ENCODE data around the gene CRYGN.
A peak's percentile ranks its signal among the peaks of the same experiment; 100 is the strongest.

Gene CRYGN, protein sequence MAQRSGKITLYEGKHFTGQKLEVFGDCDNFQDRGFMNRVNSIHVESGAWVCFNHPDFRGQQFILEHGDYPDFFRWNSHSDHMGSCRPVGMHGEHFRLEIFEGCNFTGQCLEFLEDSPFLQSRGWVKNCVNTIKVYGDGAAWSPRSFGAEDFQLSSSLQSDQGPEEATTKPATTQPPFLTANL

GRCh38 chr7:151439855-151440798, at the start of gene CRYGN:
Gene CRYGN (minus strand): TSS chr7:151440141. CDS start chr7:151439917, 224 bp downstream.
- Mint-ChIP-seq H3K27ac (peak within 1 kb of the TSS; percentile 76), H3K9me3 (no peaks in the 10 kb centered on the region), H3K27me3 (no peaks in the 10 kb centered on the region), H3K4me1 (ENCODE audit: low read depth) (peaks cover 46% of the 10 kb centered on the region), H3K4me3 (peak within 1 kb of the TSS; percentile 58), H3K36me3 (ENCODE audit: low read depth) (no peaks in the 10 kb centered on the region)
- DNase-seq: peak; percentile 60

- H3K27me3 Mint-ChIP-seq: no peaks in the 10 kb centered on the region
- H3K9me3 Mint-ChIP-seq: no peaks in the 10 kb centered on the region
- DNase-seq: no peak
- peaks cover 33% of the 10 kb centered on the region for H3K4me1 Mint-ChIP-seq (ENCODE audit: low read depth)
- H3K4me3 Mint-ChIP-seq: no peak overlapping the region
- H3K27ac Mint-ChIP-seq: no peak overlapping the region
- H3K36me3 Mint-ChIP-seq (ENCODE audit: low read depth): peaks cover 68% of the 10 kb centered on the region
Observed at GRCh38 chr7:151489498-151489897, 49.6 kb upstream of the CRYGN start.

- Mint-ChIP-seq H3K4me3 (no peak overlapping the region), H3K27ac (no peak overlapping the region), H3K4me1 (ENCODE audit: low read depth) (peaks cover 26% of the 10 kb centered on the region), H3K36me3 (ENCODE audit: low read depth) (peaks cover 80% of the 10 kb centered on the region), H3K27me3 (no peaks in the 10 kb centered on the region), H3K9me3 (no peaks in the 10 kb centered on the region)
- no peak for DNase-seq
Observed at GRCh38 chr7:151488096-151488495, 48.2 kb upstream of the CRYGN start.

GRCh38 chr7:151487228-151487627, 47.3 kb upstream of the CRYGN start:
- H3K27me3 Mint-ChIP-seq: no peaks in the 10 kb centered on the region
- H3K4me3 Mint-ChIP-seq: no peak overlapping the region
- peaks cover 31% of the 10 kb centered on the region for H3K4me1 Mint-ChIP-seq (ENCODE audit: low read depth)
- no peak for DNase-seq
- no peaks in the 10 kb centered on the region for H3K9me3 Mint-ChIP-seq
- peaks cover 87% of the 10 kb centered on the region for H3K36me3 Mint-ChIP-seq (ENCODE audit: low read depth)
- H3K27ac Mint-ChIP-seq: no peak overlapping the region

- H3K27me3 Mint-ChIP-seq: no peaks in the 10 kb centered on the region
- no peak for DNase-seq
- H3K4me3 Mint-ChIP-seq: no peak overlapping the region
- H3K27ac Mint-ChIP-seq: no peak overlapping the region
- peaks cover 94% of the 10 kb centered on the region for H3K36me3 Mint-ChIP-seq (ENCODE audit: low read depth)
- H3K9me3 Mint-ChIP-seq: no peaks in the 10 kb centered on the region
- H3K4me1 Mint-ChIP-seq (ENCODE audit: low read depth): peaks cover 34% of the 10 kb centered on the region
Observed at GRCh38 chr7:151486074-151486473, 46.1 kb upstream of the CRYGN start.

- Mint-ChIP-seq H3K27me3 (no peaks in the 10 kb centered on the region), H3K27ac (peak overlapping the region; percentile 27), H3K36me3 (ENCODE audit: low read depth) (peaks cover 92% of the 10 kb centered on the region), H3K4me1 (ENCODE audit: low read depth) (peaks cover 34% of the 10 kb centered on the region), H3K4me3 (no peak overlapping the region), H3K9me3 (no peaks in the 10 kb centered on the region)
- DNase-seq: no peak
Observed at GRCh38 chr7:151484971-151485707, 45.2 kb upstream of the CRYGN start.

- peaks cover 89% of the 10 kb centered on the region for H3K36me3 Mint-ChIP-seq (ENCODE audit: low read depth)
- no peak overlapping the region for H3K4me3 Mint-ChIP-seq
- peaks cover 39% of the 10 kb centered on the region for H3K4me1 Mint-ChIP-seq (ENCODE audit: low read depth)
- peak overlapping the region; percentile 2 for H3K27ac Mint-ChIP-seq
- H3K9me3 Mint-ChIP-seq: no peaks in the 10 kb centered on the region
- no peak for DNase-seq
- H3K27me3 Mint-ChIP-seq: no peaks in the 10 kb centered on the region
Observed at GRCh38 chr7:151483711-151483983, 43.7 kb upstream of the CRYGN start.

GRCh38 chr7:151482883-151483710, 43.2 kb upstream of the CRYGN start:
- Mint-ChIP-seq H3K9me3 (no peaks in the 10 kb centered on the region), H3K27me3 (no peaks in the 10 kb centered on the region), H3K27ac (peak overlapping the region; percentile 20), H3K4me3 (no peak overlapping the region), H3K4me1 (ENCODE audit: low read depth) (peaks cover 39% of the 10 kb centered on the region), H3K36me3 (ENCODE audit: low read depth) (peaks cover 84% of the 10 kb centered on the region)
- DNase-seq: no peak

DNA sequence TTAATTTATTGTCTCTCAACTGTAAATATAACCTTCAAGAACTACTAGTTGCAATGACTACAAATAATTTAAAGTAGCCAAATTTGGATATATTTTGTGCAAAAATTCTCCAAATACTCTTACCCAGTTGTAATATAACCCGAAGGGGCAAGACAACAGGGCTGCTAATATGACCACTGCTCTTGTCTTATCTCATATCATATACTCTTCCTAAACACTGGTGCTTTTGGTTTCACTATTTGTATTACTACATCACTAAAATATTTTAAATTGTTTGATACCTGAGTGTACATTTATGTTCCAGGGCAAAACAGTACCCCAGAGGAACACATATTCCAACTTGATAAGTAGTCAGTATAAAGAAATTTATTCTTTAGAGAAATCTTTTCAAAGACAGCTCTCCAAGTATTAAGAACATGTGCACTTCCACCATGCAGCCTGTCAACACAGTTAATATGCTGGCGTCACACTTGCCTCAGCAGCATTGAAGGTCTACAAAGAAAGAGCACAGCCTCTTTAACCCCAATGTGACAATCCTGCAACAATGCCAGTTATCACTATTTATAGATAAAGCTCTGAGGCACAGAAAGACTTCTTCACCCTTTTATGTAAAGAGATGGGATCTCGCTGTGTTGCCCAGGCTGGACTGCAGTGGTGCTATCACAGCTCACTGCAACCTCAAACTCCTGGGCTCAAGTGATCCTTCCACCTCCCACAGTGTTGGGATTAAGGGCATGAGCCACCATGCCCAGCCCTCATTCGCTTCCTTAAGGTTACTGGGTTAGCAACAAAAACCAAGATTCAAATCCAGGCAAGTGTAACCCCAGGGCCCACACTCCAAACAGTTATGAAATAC, 41.9 kb upstream of the CRYGN start:
- H3K4me3 Mint-ChIP-seq: no peak overlapping the region
- no peak for DNase-seq
- no peaks in the 10 kb centered on the region for H3K9me3 Mint-ChIP-seq
- no peak overlapping the region for H3K27ac Mint-ChIP-seq
- H3K4me1 Mint-ChIP-seq (ENCODE audit: low read depth): peaks cover 43% of the 10 kb centered on the region
- no peaks in the 10 kb centered on the region for H3K27me3 Mint-ChIP-seq
- H3K36me3 Mint-ChIP-seq (ENCODE audit: low read depth): peaks cover 84% of the 10 kb centered on the region

- Mint-ChIP-seq H3K27me3 (no peaks in the 10 kb centered on the region), H3K4me1 (ENCODE audit: low read depth) (peaks cover 32% of the 10 kb centered on the region), H3K36me3 (ENCODE audit: low read depth) (peaks cover 82% of the 10 kb centered on the region), H3K4me3 (no peak overlapping the region), H3K9me3 (no peaks in the 10 kb centered on the region), H3K27ac (no peak overlapping the region)
- no peak for DNase-seq
Observed at GRCh38 chr7:151477867-151478266, 37.9 kb upstream of the CRYGN start.

GRCh38 chr7:151472644-151473380, 32.9 kb upstream of the CRYGN start:
- Mint-ChIP-seq H3K27me3 (no peaks in the 10 kb centered on the region), H3K9me3 (no peaks in the 10 kb centered on the region), H3K27ac (peak overlapping the region; percentile 86), H3K4me3 (peak overlapping the region; percentile 11), H3K4me1 (ENCODE audit: low read depth) (peaks cover 50% of the 10 kb centered on the region), H3K36me3 (ENCODE audit: low read depth) (peaks cover 95% of the 10 kb centered on the region)
- no peak for DNase-seq

- Mint-ChIP-seq H3K4me3 (no peak overlapping the region), H3K4me1 (ENCODE audit: low read depth) (peaks cover 50% of the 10 kb centered on the region), H3K9me3 (no peaks in the 10 kb centered on the region), H3K27ac (no peak overlapping the region), H3K36me3 (ENCODE audit: low read depth) (peaks cover 93% of the 10 kb centered on the region), H3K27me3 (no peaks in the 10 kb centered on the region)
- DNase-seq: no peak
Observed at GRCh38 chr7:151470711-151471110, 30.8 kb upstream of the CRYGN start.

- H3K9me3 Mint-ChIP-seq: no peaks in the 10 kb centered on the region
- peaks cover 97% of the 10 kb centered on the region for H3K36me3 Mint-ChIP-seq (ENCODE audit: low read depth)
- peak overlapping the region; percentile 3 for H3K27ac Mint-ChIP-seq
- no peak overlapping the region for H3K4me3 Mint-ChIP-seq
- DNase-seq: no peak
- H3K4me1 Mint-ChIP-seq (ENCODE audit: low read depth): peaks cover 48% of the 10 kb centered on the region
- H3K27me3 Mint-ChIP-seq: no peaks in the 10 kb centered on the region
Observed at GRCh38 chr7:151469281-151469680, 29.3 kb upstream of the CRYGN start.

Data from activated T-cell treated with anti-CD3 and anti-CD28 coated beads, Interleukin-2, amount 50 U/mL, for 24 hours (primary cell).